HT-29 (cell line): Measurements from ENCODE around the gene OR2V1. TPM values are rescaled to one million over a fixed set of nuclear protein-coding genes. Genes with fewer than 3 reads are reported as not detected.
"Not testable (repeated sequence)": the region's sequence is repeated elsewhere in the genome, so short reads cannot be mapped to it uniquely, and the experiment has no call there.

Experiments used
- DNase-seq: peaks from one replicate; pipeline ENCODE4 v3.0.0-alpha.2; 2015; ENCODE audit warnings: low spot score
- total RNA-seq: library from RNA; depleted of rRNA; stranded (reverse); fragments of >200 nt; shearing (Covaris generic); gene quantifications from 2 replicates; pipeline ENCODE4 v1.2.3, GENCODE V29; 2014

The OR2V1 gene
- total RNA-seq, 1 experiment from 2014 or later = not detected

GRCh38 chr5:181129601-181130000, 1.4 kb downstream of the OR2V1 start:
- no peak for DNase-seq

DNA sequence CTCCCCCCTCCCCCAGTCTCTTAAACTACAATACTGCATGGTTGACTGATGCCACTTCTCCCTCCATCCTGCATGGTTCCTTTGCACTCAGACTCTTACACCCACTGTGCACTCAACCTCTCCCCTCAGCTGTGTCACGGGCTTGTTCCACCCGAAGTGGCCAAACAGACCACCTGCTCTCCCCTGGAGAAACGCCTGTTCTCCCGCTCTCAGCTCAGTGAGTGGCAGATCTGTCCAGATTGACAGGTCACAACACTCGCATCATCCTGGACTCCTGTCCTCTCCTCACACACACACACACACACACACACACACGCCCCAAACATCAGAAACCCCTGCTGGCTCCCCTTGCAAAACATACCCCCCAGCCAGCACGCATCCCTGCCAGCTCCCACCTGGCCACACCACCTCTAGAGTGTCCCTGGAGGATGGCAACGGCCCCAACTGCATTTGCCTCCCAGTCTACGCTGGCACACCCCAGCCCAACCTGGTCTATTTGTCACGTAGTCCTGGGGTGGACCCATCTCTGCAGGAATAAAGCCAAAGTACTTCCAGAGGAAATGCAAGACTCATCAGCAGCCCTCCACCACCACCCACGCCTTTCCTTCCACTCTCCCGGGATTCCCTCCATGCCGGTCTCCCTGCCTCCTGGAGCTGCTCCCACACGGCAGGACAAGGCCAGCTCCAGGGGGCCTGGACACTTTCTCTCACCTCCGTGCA, 2.9 kb downstream of the OR2V1 start:
- DNase-seq = no peak

DNA sequence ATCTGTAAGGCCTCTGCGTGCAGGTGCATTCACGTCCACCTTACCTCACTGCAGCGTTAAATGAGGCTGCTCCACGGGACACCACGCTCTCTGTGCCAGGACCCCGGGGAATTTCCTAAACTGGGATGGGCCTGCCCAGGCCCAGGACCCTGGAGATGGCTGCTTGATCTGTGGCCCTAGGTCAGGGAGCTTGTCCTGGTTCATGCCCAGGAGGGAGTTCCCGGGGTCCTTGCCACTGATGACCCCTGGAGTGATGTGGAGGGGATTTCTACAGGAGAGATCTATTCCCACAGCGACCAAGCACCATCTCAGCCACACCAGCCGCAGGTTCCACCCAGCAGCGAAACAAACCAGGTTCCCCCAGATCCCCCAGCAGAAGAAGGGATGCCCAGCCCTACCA, 3.5 kb downstream of the OR2V1 start:
- DNase-seq = no peak

DNA sequence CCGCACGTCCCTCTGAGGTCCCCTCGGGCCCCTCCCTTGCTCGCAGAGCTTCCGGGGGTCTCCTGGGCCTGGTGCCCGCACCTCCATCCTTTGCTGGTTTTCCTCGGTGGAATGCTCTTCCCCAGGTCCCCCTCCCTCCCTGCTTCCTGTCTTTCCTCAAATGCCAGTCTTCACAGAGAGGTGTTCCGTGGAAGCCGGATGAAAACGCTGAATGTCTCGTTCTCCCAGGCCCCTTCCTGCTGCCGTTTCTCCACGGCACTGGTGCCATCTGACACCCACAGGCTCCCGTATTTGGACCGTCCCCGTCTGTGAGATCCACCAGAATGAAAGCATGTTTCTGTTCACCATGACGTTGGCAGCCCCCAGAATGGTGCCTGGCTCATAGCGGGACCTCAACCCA, 4.1 kb downstream of the OR2V1 start:
- no peak for DNase-seq

- DNase-seq = no peak
Measured at GRCh38 chr5:181124526-181124925, 6.4 kb downstream of the OR2V1 start.

DNA sequence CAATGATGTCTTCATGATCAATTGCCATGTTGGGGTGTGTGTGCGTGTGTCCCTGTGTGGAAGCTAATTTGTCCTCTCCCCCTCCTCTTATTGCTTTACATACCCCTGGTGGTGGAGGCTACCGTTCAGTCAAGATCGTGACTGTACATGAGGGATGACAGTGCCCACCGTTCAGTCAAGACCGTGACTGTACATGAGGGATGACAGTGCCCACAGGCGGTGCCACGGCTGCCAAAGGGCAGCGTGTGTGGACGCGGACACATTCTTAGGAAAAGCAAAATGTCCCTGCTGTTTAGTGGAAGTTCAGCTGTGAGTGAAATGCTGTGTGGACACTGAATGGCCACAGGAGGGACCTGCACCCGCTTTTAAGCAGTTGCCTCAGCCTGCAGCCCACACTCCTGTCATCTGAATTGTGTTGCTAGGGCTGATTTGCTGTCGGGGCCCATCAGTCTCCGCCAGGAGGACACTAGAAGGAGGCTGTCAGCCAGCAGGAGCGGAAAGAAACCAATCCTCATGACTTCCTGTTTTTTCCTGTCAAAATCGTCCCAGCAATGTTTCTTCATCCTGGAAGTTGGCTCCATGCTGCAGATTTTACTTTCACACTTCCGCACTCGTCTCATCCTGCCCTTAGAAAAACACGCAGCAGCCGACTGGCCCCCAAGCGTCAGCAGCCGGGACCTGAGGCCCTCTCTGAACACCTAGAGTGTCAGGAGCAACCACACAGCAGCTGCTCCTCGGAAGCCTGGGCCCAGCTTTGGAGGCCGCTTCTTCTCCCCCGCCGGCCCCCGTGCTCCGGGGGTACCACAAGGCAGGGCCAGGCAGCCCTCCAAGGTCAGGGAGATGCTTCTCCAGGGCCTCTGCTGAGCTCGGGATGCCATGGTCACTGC, 9.1 kb downstream of the OR2V1 start:
- DNase-seq = no peak

DNA sequence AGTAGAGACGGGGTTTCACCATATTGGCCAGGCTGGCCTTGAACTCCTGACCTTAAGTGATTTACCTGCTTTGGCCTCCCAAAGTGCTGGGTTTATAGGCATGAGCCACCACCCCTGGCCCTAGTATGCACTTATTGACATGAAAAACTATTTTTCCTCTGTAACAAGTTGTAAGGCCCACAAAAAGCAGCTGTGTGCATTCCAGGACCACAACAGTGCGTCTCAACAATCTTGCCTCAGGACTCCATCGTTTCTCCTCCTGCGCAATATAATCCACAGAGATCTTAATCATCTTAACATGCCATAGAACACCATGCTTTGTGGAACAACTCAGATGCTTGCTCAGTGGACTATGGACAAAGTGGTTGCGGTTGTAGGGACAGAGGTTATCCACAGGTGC, 10.2 kb downstream of the OR2V1 start:
- no peak for DNase-seq

DNA sequence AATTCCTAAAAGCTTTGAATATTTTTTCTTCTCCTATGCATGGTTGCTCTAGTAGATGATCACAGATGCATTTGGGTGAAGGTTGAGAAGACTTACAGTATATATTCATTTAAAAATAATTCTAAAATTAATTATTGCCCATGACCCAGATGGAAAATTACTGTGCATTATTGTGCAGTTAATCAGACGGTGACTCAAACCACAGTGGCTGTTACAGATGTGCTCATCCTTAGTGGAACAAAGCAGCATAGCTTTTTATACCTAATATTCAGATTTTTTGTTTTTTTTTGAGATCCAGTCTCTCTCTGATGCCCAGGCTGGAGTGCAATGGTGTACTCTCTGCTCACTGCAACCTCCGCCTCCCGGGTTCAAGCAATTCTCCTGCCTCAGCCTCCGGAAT, 10.7 kb downstream of the OR2V1 start:
- DNase-seq = no peak

DNA sequence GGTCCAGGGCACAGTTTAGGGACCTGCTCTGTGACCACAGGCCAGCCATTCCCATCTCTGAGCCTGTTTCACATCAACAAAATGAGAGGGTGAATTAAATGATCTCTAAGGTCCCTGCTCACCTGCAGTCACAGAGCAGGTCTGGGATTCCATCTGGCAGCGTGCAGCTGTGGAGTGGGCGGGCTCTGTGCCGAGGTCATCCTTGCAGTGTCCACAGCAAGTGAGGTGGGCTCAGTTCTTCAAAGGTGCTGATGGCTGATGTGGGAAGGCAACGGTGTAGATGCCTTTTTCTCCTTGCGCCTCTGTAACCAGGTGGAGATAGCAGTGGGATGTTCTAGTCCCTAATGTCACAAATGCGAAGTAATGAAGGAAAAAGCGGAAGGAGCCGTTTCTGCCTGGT, 11.9 kb downstream of the OR2V1 start:
- no peak for DNase-seq

- no peak for DNase-seq
Measured at GRCh38 chr5:181118369-181118768, 12.6 kb downstream of the OR2V1 start.

DNA sequence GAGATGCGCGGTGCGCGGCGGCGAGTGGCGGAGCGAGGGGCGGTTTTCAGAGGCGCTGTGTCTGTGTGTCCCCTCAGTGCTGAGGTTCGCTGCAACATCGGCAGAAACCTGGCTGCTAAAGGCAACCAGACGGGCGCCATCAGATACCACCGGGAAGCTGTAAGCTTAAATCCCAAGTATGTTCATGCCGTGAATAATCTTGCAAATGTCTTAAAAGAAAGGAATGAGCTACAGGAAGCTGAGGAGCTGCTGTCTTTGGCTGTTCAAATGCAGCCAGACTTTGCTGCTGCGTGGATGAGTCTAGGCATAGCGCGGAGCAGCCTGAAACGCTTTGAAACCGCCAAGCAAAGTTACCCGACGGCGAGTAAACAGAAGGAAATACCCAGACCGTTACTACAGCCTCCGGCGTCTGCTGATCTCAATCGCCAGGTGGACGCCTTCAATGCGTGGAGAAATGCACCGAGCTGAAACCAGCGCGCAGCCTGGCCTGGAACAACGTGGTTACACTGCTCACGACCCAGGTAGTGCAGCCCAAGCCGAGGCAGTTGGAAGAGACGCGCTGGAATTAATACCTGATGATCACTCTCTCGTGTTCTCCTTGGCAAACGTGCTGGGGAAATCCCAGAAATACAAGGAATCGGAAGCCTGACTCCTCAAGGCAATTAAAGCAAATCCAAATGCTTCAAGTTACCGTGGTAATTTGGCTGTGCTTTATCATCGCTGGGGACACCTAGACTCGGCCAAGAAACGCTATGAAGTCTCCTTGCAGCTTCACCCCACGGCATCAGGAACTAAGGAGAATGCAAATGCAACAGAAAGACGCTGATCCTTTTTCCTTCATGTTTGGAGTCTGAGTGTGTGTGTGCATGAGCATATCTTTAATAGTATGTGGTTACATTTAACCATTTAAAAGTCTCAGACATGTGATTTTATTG, 15.9 kb downstream of the OR2V1 start:
- DNase-seq = no peak

DNA sequence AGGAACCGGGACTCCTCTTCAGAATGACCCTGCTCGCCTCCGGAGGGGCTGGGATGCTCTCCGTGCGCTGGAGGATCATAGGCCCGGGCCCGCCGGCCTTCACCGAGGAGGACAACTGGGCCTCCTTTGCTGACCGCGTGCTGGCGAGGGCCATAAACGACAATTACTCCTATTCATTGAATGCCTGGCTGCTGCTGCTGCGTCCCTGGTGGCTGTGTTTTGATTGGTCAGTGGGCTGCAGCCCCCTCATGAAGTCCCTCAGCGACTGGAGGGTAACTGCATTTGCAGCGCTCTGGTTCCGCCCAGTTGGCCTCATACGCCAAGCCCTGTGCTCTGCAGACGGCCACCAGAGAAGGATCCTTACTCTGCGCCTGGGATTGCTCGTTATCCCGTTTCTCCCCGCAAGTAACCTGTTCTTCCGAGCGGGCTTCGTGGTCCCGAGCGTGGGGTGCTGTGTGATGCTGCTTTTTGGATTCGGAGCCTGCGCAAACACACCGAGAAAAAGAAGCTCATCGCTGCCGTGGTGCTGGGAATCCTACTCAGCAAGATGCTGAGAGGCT, 16.6 kb downstream of the OR2V1 start:
- no peak for DNase-seq

DNA sequence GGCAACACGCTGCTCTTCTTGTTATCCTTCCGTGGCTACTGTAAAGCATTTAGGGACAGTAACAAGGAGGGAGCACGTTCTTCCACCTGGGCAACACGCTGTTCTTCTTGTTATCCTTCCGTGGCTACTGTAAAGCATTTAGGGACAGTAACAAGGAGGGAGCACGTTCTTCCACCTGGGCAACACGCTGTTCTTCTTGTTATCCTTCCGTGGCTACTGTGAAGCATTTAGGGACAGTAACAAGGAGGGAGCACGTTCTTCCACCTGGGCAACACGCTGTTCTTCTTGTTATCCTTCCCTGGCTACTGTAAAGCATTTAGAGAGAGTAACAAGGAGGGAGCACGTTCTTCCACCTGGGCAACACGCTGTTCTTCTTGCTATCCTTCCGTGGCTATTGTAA, 17.4 kb downstream of the OR2V1 start:
- DNase-seq = not testable (repeated sequence)

GRCh38 chr5:181112476-181112875, 18.5 kb downstream of the OR2V1 start:
- DNase-seq = no peak

DNA sequence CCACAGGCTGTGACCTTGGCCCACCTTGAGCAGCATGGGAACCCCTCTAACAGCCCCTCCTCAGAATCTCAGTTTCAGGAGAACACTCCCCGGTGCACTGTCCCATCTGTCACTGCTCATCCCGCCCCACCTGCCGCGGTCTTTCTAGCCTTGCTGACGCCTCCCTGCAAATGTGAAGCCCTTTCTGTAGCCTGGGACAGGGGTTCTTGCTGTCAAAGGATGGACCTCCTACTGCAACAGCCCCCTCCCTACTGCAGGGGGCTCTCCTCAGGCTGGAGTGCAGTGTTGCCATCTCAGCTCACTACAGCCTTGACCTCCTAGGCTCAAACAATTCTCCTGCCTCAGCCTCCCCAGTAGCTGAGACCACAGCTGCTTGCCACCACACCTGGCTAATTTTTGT, 20.0 kb downstream of the OR2V1 start:
- no peak for DNase-seq

GRCh38 chr5:181109489-181110013, 21.4 kb downstream of the OR2V1 start:
- no peak for DNase-seq

- no peak for DNase-seq
Measured at GRCh38 chr5:181108578-181109165, 22.3 kb downstream of the OR2V1 start.

DNA sequence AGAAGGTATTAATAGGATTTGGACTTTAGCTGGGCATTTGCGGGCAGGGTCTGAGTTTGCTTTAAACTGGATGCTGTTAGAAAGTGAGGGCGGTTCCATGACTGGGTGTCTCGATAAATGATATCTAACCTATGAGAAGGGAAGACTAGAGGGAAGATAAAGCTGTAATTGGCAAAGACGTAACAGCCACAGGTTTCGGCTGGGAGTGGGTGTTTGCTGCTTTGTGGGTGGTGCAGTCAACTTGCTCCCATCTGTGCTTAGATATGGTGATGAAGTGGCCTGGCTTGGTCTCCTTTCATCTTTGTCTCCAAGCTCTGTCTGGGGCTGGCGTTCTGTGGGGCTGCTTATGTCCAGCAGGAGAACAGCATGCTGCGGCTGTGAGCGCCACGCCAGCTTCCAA, 23.3 kb downstream of the OR2V1 start:
- no peak for DNase-seq

- no peak for DNase-seq
Measured at GRCh38 chr5:181105391-181106025, 25.5 kb downstream of the OR2V1 start.

- peak; percentile 23 for DNase-seq
Measured at GRCh38 chr5:181104606-181105390, 26.2 kb downstream of the OR2V1 start.
